Effector memory CD8-positive, alpha-beta T cell (primary cell): ENCODE measurements around the gene CHMP6.

ENCODE experiments used
- ATAC-seq: fragments of 150-1000 bp; cut with Tn5 transposase; replicated peaks from 2 replicates; pipeline ENCODE4 v1.10.0; 2021; ENCODE audit warnings: mild to moderate bottlenecking, moderate library complexity
- DNase-seq, 3 experiments: peaks; one replicate each; pipeline ENCODE4 v3.0.0; 2021
- H3K27ac Mint-ChIP-seq, 2 donors: one replicate each; pipeline ENCODE4 v1.8.0; 2022; ENCODE audit warnings: mild to moderate bottlenecking in 2 of 2, mixed read lengths in 2 of 2, moderate library complexity in 2 of 2
- H3K27me3 Mint-ChIP-seq, 2 donors: one replicate each; pipeline ENCODE4 v1.8.0; 2022; ENCODE audit warnings: mixed read lengths in 2 of 2
- H3K36me3 Mint-ChIP-seq: one replicate; pipeline ENCODE4 v1.8.0; 2022; ENCODE audit warnings: mild to moderate bottlenecking, moderate library complexity, mixed read lengths; ENCODE audit not compliant: insufficient read depth
- H3K4me1 Mint-ChIP-seq, 2 donors: one replicate each; pipeline ENCODE4 v1.8.0; 2022; ENCODE audit warnings: low read depth in 2 of 2, mixed read lengths in 2 of 2
- H3K4me3 Mint-ChIP-seq, 2 donors: one replicate each; pipeline ENCODE4 v1.8.0; 2022; ENCODE audit warnings: mild to moderate bottlenecking in 2 of 2, mixed read lengths in 2 of 2, moderate library complexity in 2 of 2
- H3K9me3 Mint-ChIP-seq, 2 donors: one replicate each; pipeline ENCODE4 v1.8.0; 2022; ENCODE audit warnings: mixed read lengths in 2 of 2

CHMP6 gene

GRCh38 chr17:80971704-80972304 lies 19.8 kb upstream of the CHMP6 start:
- Mint-ChIP-seq H3K4me1 (peaks cover 3 to 5% of the 10 kb centered on the region in 2 donors), H3K4me3 (no peak overlapping the region), H3K27ac (peak overlapping the region in 1 of 2 donors; percentile 66), H3K9me3 (no peaks in the 10 kb centered on the region), H3K36me3 (peaks cover 2% of the 10 kb centered on the region), H3K27me3 (peaks cover 7 to 20% of the 10 kb centered on the region in 2 donors)
- ATAC-seq (no peak), DNase-seq (no peak)

- peaks cover 6% of the 10 kb centered on the region in 2 donors for H3K4me1 Mint-ChIP-seq
- no peak overlapping the region for H3K4me3 Mint-ChIP-seq
- ATAC-seq (no peak), DNase-seq (no peak)
- H3K9me3 Mint-ChIP-seq, result no peaks in the 10 kb centered on the region
- no peak overlapping the region for H3K27ac Mint-ChIP-seq
- H3K27me3 Mint-ChIP-seq, result peaks cover 20 to 46% of the 10 kb centered on the region in 2 donors
- no peaks in the 10 kb centered on the region for H3K36me3 Mint-ChIP-seq
These were observed 14.9 kb upstream of the CHMP6 start for GRCh38 chr17:80976701-80977100.

DNA sequence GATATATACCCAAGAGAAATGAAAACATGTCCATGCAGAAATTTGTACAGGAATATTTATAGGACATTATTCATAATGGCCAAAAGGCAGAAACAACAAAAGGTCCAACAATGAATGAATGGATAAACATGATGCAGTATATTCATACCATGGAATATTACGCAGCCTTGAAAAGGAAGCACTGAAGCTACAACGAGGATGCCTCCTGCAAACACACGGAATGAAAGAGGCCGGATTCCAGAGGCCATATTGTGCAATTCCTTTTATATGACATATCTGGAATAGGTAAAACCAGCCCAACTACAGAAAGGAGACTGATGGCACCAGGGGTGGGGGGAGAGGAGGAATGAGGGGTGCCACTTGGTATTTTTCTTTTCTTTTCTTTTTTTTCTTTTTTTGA lies 14.5 kb upstream of the CHMP6 start:
- Mint-ChIP-seq H3K27ac (no peak overlapping the region), H3K27me3 (peaks cover 20 to 50% of the 10 kb centered on the region in 2 donors), H3K9me3 (no peaks in the 10 kb centered on the region), H3K4me3 (no peak overlapping the region), H3K4me1 (peaks cover 6% of the 10 kb centered on the region in 2 donors), H3K36me3 (no peaks in the 10 kb centered on the region)
- no peak for ATAC-seq
- no peak for DNase-seq

DNA sequence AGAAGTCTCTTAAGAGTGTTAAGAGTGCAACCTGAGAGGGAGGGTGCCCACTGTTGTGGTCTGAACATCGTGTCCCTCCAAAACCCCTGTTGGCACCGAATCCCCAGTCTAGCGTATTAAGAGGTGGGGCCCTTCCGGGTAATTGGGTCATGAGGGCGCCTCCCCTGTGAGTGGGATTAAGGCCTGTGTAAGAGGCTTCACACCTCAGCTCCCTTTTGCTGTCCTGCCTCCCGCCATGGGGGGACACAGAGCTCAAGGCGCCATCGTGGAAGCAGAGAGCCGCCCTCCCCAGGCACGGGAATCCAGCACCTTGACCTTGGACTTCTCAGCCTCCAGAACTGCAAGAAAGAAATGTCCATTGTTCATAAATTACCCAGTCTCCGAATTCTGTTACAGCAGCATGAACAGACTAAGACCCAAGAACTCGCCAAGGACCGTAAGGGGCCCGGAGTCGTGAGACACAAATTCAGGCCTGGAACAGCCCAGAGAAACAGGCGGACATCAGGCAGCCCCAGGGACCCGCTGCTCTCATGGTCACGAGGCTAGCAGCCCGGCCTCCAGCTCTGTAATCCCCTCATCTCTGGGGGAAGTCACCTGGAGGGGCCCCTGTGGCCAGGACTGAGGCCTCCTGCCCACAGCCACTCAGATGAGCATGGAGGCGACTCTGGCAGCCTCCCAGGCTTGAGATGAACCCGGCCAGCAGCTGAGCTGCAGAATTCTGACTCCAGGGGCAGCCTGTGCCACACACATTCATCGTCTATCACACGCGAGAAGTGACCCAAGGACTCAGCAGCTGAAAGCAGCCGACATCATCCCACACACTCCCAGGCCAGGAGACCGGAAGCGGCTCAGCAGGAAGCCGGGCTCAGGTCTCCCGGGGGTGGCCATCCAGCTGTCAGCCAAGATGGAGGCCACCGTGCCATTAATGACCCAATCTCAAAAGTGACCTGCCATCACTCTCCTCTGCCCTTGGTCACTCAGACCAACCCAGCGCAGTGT lies 12.8 kb upstream of the CHMP6 start:
- H3K27me3 Mint-ChIP-seq, result peaks cover 20 to 64% of the 10 kb centered on the region in 2 donors
- ATAC-seq (no peak), DNase-seq (no peak)
- no peak overlapping the region for H3K27ac Mint-ChIP-seq
- H3K4me1 Mint-ChIP-seq, result peaks cover 6% of the 10 kb centered on the region in 2 donors
- H3K4me3 Mint-ChIP-seq, result no peak overlapping the region
- no peaks in the 10 kb centered on the region for H3K9me3 Mint-ChIP-seq
- H3K36me3 Mint-ChIP-seq, result no peaks in the 10 kb centered on the region

DNA sequence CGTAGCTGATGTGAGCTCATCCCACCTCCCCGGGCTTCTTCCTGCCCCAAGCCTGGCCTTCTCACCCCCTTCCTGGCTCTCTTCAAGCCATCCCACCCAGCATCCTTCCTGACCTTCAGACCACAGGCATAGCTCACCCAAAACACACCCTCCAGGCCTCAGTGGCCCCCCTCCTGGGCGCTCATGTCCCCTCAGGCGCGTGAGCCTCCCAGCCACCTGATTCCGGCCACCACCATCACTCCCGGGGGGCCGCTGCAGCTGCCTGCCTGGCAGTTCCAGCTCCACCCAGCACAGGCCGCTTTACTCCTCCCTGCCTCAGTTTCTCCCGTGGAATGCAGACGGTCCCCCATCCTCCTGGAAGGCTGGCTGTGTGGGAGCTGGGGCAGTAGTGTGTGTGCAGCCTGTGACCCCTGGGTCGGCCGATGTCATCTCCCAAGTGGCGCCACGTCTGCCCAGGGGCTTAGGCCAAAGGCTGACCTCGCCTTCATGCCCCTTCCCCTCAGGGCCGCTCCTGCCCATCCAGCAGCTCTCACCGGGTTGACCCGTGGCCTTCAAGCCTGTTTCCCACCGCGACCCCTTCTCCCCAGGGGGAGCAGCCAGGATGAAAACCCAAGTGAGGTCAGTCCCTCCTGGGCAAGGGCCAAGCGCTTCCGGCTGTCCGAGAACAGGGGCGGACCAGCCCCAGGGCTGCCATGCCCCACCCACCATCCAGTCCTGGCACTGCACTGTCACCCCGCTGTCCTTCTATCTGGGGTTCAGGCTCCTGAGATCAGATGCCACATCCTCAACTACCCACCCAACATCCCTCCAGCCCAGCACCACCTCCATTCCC lies 11.9 kb upstream of the CHMP6 start:
- ATAC-seq, result no peak
- no peak overlapping the region for H3K27ac Mint-ChIP-seq
- DNase-seq, result no peak
- peaks cover 6% of the 10 kb centered on the region in 2 donors for H3K4me1 Mint-ChIP-seq
- H3K9me3 Mint-ChIP-seq, result no peaks in the 10 kb centered on the region
- no peaks in the 10 kb centered on the region for H3K36me3 Mint-ChIP-seq
- H3K27me3 Mint-ChIP-seq, result peaks cover 15 to 54% of the 10 kb centered on the region in 2 donors
- H3K4me3 Mint-ChIP-seq, result no peak overlapping the region

- H3K4me3 Mint-ChIP-seq, result peak overlapping the region; percentile 8 to 11
- DNase-seq (no peak), ATAC-seq (no peak)
- H3K4me1 Mint-ChIP-seq, result peaks cover 6% of the 10 kb centered on the region in 2 donors
- H3K9me3 Mint-ChIP-seq, result no peaks in the 10 kb centered on the region
- peaks cover 13 to 51% of the 10 kb centered on the region in 2 donors for H3K27me3 Mint-ChIP-seq
- H3K27ac Mint-ChIP-seq, result no peak overlapping the region
- H3K36me3 Mint-ChIP-seq, result peaks cover 1% of the 10 kb centered on the region
These were observed 11.1 kb upstream of the CHMP6 start for GRCh38 chr17:80980397-80981061.

DNA sequence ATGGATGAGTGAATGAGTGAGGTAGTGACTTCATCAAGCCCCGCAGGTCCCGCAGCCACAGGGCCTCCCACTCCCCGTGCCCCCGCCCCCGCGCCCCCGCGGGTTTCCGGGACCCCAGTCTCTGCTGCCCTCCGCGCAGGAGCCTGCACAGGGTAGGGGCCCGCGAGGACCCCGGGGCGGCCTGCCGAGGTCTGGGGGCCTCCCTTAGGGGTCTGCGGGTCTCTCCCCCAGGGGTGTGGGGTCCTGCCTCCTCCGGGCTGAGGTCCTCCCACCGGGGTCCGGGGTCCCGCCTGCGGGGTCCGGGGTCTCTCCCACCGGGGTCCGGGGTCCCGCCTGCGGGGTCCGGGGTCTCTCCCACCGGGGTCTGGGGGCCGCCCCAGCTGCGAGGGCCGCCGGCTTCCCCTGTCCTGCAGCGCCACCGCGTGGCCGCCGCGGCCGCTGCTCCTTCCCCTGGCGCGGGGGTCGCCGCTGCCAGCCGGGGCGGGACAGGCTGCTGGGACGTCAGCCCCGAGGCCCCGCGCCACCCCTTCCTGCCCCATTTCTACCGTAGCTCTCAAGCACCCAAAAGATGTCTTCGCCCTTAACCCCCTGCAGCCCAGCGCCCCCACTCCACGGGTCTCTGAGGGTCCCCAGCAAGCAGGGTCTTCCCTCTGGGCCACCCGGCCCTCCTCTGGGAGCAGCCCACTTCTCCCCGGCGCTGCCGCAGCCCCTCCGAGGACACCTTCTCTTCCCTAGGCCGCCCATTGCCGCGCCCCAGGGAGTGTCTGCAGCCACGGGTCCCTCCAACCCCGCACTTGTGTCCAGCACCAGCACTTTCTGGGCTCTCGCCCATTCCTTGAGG lies 10.4 kb upstream of the CHMP6 start:
- ATAC-seq (peak; percentile 70), DNase-seq (peak; percentile 18 to 40 (median 36))
- Mint-ChIP-seq H3K9me3 (no peaks in the 10 kb centered on the region), H3K4me3 (peak overlapping the region; percentile 8 to 11), H3K4me1 (peaks cover 6% of the 10 kb centered on the region in 2 donors), H3K27ac (no peak overlapping the region), H3K36me3 (peaks cover 3% of the 10 kb centered on the region), H3K27me3 (peaks cover 13 to 50% of the 10 kb centered on the region in 2 donors)

DNA sequence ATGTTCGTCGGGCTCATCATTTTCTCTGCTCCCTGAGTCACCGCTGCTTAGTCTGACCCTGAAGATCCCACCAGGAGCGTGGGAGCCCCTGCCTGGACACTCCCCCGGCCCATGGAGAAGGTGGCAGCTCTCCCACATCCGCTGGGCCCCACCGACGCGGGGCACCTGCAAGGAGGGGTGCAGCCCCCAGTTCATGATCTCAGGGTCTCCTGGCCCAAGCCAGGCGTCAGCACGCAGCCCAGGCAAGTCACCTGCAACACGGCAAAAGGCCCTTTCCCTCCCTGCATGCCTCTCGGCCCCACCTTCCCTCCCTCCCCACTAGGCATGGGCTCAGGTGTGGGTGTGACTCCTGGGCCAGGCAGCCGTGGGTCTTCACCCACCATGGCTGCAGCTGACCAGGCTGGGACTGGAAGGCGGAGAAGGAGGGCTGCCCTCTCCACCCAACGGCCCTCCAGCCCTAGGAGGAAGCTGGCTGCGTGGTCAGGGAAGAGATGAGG lies 9.7 kb upstream of the CHMP6 start:
- H3K27me3 Mint-ChIP-seq, result peaks cover 13 to 45% of the 10 kb centered on the region in 2 donors
- no peak overlapping the region for H3K27ac Mint-ChIP-seq
- no peaks in the 10 kb centered on the region for H3K9me3 Mint-ChIP-seq
- H3K4me3 Mint-ChIP-seq, result no peak overlapping the region
- H3K4me1 Mint-ChIP-seq, result peaks cover 6% of the 10 kb centered on the region in 2 donors
- ATAC-seq (no peak), DNase-seq (no peak)
- H3K36me3 Mint-ChIP-seq, result peaks cover 3% of the 10 kb centered on the region

DNA sequence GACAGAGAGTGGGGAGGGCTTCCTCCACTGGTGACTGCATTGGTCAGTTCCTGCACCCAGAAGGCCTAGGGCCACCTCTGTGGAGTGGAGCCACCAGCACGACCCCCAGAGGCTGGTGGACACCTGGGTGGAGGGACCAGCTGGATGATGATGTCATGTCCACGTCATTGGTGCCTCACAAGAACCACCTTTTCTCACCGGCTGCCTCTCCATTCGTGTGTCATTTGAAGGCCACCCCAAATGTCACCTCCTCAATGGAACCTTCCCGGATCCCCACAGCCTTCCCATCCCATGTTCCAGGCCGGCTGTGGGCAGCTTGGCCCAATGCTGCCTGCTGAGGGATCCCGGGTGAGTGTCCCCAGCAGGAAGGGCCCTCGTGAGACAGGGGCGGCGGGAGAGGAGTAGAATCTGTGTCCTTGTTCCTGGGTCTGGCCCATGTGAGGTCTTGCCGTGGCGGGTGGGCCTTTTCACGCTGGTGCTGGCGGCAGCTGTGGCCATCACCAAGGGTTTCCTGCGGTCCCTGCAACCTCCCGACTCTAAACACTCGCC lies 9.1 kb upstream of the CHMP6 start:
- DNase-seq, result no peak
- Mint-ChIP-seq H3K36me3 (peaks cover 3% of the 10 kb centered on the region), H3K4me3 (no peak overlapping the region), H3K27ac (no peak overlapping the region), H3K27me3 (peaks cover 13 to 45% of the 10 kb centered on the region in 2 donors), H3K4me1 (peaks cover 6% of the 10 kb centered on the region in 2 donors), H3K9me3 (no peaks in the 10 kb centered on the region)
- ATAC-seq, result no peak

- ATAC-seq (no peak), DNase-seq (no peak)
- Mint-ChIP-seq H3K4me1 (peaks cover 6% of the 10 kb centered on the region in 2 donors), H3K36me3 (peaks cover 3% of the 10 kb centered on the region), H3K9me3 (no peaks in the 10 kb centered on the region), H3K27ac (no peak overlapping the region), H3K4me3 (no peak overlapping the region), H3K27me3 (peaks cover 13 to 45% of the 10 kb centered on the region in 2 donors)
These were observed 8.1 kb upstream of the CHMP6 start for GRCh38 chr17:80983545-80983944.

- Mint-ChIP-seq H3K36me3 (peaks cover 3% of the 10 kb centered on the region), H3K9me3 (no peaks in the 10 kb centered on the region), H3K4me1 (peaks cover 6 to 9% of the 10 kb centered on the region in 2 donors), H3K27ac (no peak overlapping the region), H3K4me3 (no peak overlapping the region), H3K27me3 (peaks cover 13 to 36% of the 10 kb centered on the region in 2 donors)
- DNase-seq (no peak), ATAC-seq (no peak)
These were observed 6.9 kb upstream of the CHMP6 start for GRCh38 chr17:80984749-80985148.

DNA sequence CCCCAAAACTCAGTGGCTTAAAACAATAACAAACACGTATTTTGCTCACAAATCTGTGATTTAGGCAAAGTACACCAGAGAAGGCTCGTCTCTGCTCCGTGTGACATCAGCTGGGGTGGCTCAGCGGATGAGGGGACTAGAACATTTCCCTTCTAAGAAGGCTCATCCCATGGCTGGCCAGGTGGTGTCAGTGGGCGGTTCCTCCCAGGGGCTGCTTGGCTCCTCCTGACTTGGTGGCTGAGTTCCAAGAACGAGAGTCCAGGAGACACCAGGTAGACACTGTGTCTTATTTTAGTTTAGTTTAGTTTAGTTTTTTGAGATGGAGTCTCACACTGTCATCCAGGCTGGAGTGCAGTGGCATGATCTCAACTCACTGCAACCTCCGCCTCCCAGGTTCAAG lies 5.6 kb upstream of the CHMP6 start:
- Mint-ChIP-seq H3K27me3 (peaks cover under 1 to 23% of the 10 kb centered on the region in 2 donors), H3K36me3 (peaks cover 9% of the 10 kb centered on the region), H3K4me3 (no peak overlapping the region), H3K27ac (no peak overlapping the region), H3K4me1 (peaks cover 3 to 7% of the 10 kb centered on the region in 2 donors), H3K9me3 (no peaks in the 10 kb centered on the region)
- ATAC-seq (no peak), DNase-seq (no peak)
